Measurements from ENCODE around the gene OR4F6.
"Not testable (repeated sequence)": the region's sequence is repeated elsewhere in the genome, so short reads cannot be mapped to it uniquely, and the experiment has no call there.

Gene OR4F6

GRCh38 chr15:101803209-101803608, at the start of gene OR4F6:
Gene OR4F6 (plus strand): TSS chr15:101803509. CDS start chr15:101805720, 2,211 bp downstream.
- no peaks in the 10 kb centered on the region for H3K36me3 Mint-ChIP-seq (ENCODE audit: low read depth)
- H3K4me3 Mint-ChIP-seq: no peak within 1 kb of the TSS
- no peaks in the 10 kb centered on the region for H3K9me3 Mint-ChIP-seq
- H3K27ac Mint-ChIP-seq: no peak within 1 kb of the TSS
- H3K4me1 Mint-ChIP-seq (ENCODE audit: low read depth): no peaks in the 10 kb centered on the region
- H3K27me3 Mint-ChIP-seq: peaks cover 25% of the 10 kb centered on the region

- H3K4me1 Mint-ChIP-seq (ENCODE audit: low read depth); H3K36me3 Mint-ChIP-seq (ENCODE audit: low read depth); H3K27me3 Mint-ChIP-seq; H3K4me3 Mint-ChIP-seq; H3K9me3 Mint-ChIP-seq; H3K27ac Mint-ChIP-seq: not testable (repeated sequence)
Observed at GRCh38 chr15:101764669-101765339, 38.5 kb upstream of the OR4F6 start.

DNA sequence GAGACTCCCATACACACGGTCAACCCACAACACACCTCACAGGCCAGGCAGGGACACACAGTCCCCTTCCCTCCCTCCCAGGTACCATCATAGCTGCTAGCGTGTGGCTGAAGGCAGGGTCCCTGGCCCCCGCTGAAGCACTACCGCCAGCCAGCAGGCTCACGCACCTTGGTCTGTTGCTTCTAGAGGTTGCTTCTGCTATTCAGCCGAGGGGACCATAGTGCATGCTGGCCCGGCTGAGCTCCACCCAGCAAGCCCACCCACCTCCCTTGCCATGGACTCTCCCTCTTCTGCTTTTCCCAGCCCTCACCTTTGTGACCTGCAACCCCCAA, 38.0 kb upstream of the OR4F6 start:
- not testable (repeated sequence) for H3K27ac Mint-ChIP-seq; H3K4me1 Mint-ChIP-seq (ENCODE audit: low read depth); H3K27me3 Mint-ChIP-seq; H3K9me3 Mint-ChIP-seq; H3K36me3 Mint-ChIP-seq (ENCODE audit: low read depth); H3K4me3 Mint-ChIP-seq

GRCh38 chr15:101765772-101766456, 37.4 kb upstream of the OR4F6 start:
- Mint-ChIP-seq H3K27me3 (no peaks in the 10 kb centered on the region), H3K36me3 (ENCODE audit: low read depth) (no peaks in the 10 kb centered on the region), H3K27ac (no peak overlapping the region), H3K4me1 (ENCODE audit: low read depth) (no peaks in the 10 kb centered on the region), H3K4me3 (no peak overlapping the region), H3K9me3 (no peaks in the 10 kb centered on the region)

DNA sequence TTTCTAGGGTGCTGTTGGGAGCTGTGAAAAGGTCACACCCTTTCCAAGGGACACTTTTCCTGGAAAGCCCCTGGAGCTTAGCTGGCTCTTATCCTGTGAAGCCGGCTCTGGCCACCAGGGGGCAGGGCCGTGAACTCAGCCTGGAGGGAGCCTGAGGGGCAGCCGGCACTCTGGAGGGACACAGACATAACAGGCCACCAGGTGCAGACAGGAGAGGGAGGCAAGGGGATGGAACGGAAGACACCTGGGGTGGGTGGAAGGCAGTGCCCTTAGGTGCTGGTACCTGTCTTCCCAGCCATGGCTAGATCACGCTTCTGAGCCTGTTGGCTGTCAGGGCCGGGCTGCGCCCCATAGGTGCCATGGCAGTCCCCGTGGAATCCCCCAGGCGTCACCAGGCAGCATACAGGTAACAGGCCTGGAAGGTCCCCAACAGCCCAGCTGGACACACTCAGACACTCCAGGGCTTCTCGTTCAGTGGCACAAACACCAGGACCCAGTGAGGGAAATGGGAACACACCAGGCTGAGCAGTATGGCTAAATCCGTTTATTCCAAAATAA, 36.1 kb upstream of the OR4F6 start:
- H3K27me3 Mint-ChIP-seq; H3K4me1 Mint-ChIP-seq (ENCODE audit: low read depth); H3K4me3 Mint-ChIP-seq; H3K9me3 Mint-ChIP-seq; H3K27ac Mint-ChIP-seq; H3K36me3 Mint-ChIP-seq (ENCODE audit: low read depth): not testable (repeated sequence)

DNA sequence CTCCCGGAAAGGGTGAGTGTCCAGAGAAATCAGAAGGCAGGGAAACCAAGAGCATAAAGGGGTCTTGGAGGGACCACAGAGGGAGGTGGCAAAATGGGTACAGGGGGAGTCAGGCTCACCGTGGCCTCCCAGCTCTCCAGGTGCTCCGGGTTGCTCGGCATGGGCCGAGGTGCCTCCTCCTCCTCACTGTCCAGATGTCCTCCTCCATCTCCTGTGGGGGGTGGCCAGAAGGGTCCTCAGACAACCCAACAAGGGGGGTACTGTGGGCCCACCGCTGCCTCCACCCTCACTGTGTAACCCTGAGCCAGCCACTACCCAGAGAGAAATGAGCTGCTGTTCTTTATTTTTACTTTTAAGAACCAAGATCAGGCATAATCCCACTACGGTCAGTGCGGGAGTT, 30.4 kb upstream of the OR4F6 start:
- Mint-ChIP-seq H3K4me1 (ENCODE audit: low read depth) (no peaks in the 10 kb centered on the region), H3K9me3 (no peaks in the 10 kb centered on the region), H3K27ac (no peak overlapping the region), H3K27me3 (no peaks in the 10 kb centered on the region), H3K36me3 (ENCODE audit: low read depth) (no peaks in the 10 kb centered on the region), H3K4me3 (no peak overlapping the region)

DNA sequence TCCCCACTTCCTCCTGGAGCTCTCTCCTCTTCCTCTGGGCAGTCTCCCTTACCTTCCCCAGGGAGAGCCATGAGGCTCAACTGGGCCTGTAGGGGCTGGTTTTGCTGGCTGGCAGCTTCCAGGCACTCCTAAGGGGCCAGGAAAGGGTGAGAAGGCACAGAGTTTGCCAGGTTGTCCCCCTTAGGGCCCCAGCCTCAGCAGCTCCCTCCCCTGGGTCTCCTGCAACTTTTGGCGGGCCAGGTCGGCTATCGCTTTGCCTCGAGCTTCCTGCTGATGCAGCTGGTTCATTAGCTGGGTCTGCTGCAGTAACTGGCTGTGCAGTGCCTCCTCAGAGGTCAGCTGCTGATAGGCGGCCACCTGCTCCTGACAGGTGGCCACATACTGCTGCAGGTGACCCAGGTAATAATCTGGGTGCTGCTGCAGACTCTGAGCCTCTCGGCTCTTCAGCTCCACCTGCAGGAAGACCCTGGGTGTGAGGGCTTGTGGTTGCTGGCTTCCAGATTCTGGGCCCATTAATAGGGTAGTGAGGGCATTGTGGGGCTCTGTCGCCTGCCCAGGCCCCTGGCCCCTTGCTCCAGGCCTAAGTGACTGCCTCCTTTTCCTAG, 29.7 kb upstream of the OR4F6 start:
- Mint-ChIP-seq H3K9me3 (no peaks in the 10 kb centered on the region), H3K27me3 (no peaks in the 10 kb centered on the region), H3K27ac (no peak overlapping the region), H3K4me3 (no peak overlapping the region), H3K4me1 (ENCODE audit: low read depth) (no peaks in the 10 kb centered on the region), H3K36me3 (ENCODE audit: low read depth) (no peaks in the 10 kb centered on the region)

- no peaks in the 10 kb centered on the region for H3K36me3 Mint-ChIP-seq (ENCODE audit: low read depth)
- no peaks in the 10 kb centered on the region for H3K4me1 Mint-ChIP-seq (ENCODE audit: low read depth)
- H3K4me3 Mint-ChIP-seq: no peak overlapping the region
- no peaks in the 10 kb centered on the region for H3K27me3 Mint-ChIP-seq
- H3K9me3 Mint-ChIP-seq: no peaks in the 10 kb centered on the region
- no peak overlapping the region for H3K27ac Mint-ChIP-seq
Observed at GRCh38 chr15:101775136-101775535, 28.2 kb upstream of the OR4F6 start.

GRCh38 chr15:101778576-101778975, 24.7 kb upstream of the OR4F6 start:
- not testable (repeated sequence) for H3K27me3 Mint-ChIP-seq; H3K9me3 Mint-ChIP-seq; H3K27ac Mint-ChIP-seq; H3K36me3 Mint-ChIP-seq (ENCODE audit: low read depth); H3K4me1 Mint-ChIP-seq (ENCODE audit: low read depth); H3K4me3 Mint-ChIP-seq

- not testable (repeated sequence) for H3K4me3 Mint-ChIP-seq; H3K36me3 Mint-ChIP-seq (ENCODE audit: low read depth); H3K4me1 Mint-ChIP-seq (ENCODE audit: low read depth); H3K9me3 Mint-ChIP-seq
- Mint-ChIP-seq H3K27ac (peak overlapping the region; percentile 46), H3K27me3 (peaks cover 11% of the 10 kb centered on the region)
Observed at GRCh38 chr15:101780225-101780624, 23.1 kb upstream of the OR4F6 start.

GRCh38 chr15:101781928-101782327, 21.4 kb upstream of the OR4F6 start:
- Mint-ChIP-seq H3K4me1 (ENCODE audit: low read depth) (no peaks in the 10 kb centered on the region), H3K27ac (no peak overlapping the region), H3K9me3 (no peaks in the 10 kb centered on the region), H3K27me3 (peaks cover 23% of the 10 kb centered on the region), H3K4me3 (no peak overlapping the region), H3K36me3 (ENCODE audit: low read depth) (no peaks in the 10 kb centered on the region)

- H3K4me3 Mint-ChIP-seq: no peak overlapping the region
- H3K27ac Mint-ChIP-seq: no peak overlapping the region
- no peaks in the 10 kb centered on the region for H3K4me1 Mint-ChIP-seq (ENCODE audit: low read depth)
Observed at GRCh38 chr15:101784644-101785043, 18.7 kb upstream of the OR4F6 start.

GRCh38 chr15:101786422-101786821, 16.9 kb upstream of the OR4F6 start:
- not testable (repeated sequence) for H3K4me1 Mint-ChIP-seq (ENCODE audit: low read depth); H3K27ac Mint-ChIP-seq; H3K36me3 Mint-ChIP-seq (ENCODE audit: low read depth); H3K9me3 Mint-ChIP-seq; H3K4me3 Mint-ChIP-seq
- peaks cover 32% of the 10 kb centered on the region for H3K27me3 Mint-ChIP-seq

More at GRCh38 chr15:101784644-101785043, 18.7 kb upstream of the OR4F6 start:
- Mint-ChIP-seq H3K36me3 (ENCODE audit: low read depth) (no peaks in the 10 kb centered on the region), H3K27me3 (peaks cover 27% of the 10 kb centered on the region), H3K9me3 (no peaks in the 10 kb centered on the region)

- not testable (repeated sequence) for H3K36me3 Mint-ChIP-seq (ENCODE audit: low read depth); H3K27ac Mint-ChIP-seq; H3K4me3 Mint-ChIP-seq; H3K4me1 Mint-ChIP-seq (ENCODE audit: low read depth); H3K9me3 Mint-ChIP-seq
- peaks cover 35% of the 10 kb centered on the region for H3K27me3 Mint-ChIP-seq
Observed at GRCh38 chr15:101788001-101788400, 15.3 kb upstream of the OR4F6 start.

GRCh38 chr15:101788503-101789269, 14.6 kb upstream of the OR4F6 start:
- H3K4me3 Mint-ChIP-seq; H3K27ac Mint-ChIP-seq; H3K9me3 Mint-ChIP-seq; H3K4me1 Mint-ChIP-seq (ENCODE audit: low read depth); H3K36me3 Mint-ChIP-seq (ENCODE audit: low read depth): not testable (repeated sequence)
- H3K27me3 Mint-ChIP-seq: peaks cover 35% of the 10 kb centered on the region

Measured in stimulated activated naive CD8-positive, alpha-beta T cell treated with anti-CD3 and anti-CD28 coated beads, Interleukin-15, Interleukin-2, amounts not matched to agents 100 ng/mL and 50 ng/mL, for 24 hours (primary cell).